Fibroblast of mammary gland (primary cell): ENCODE measurements around the gene TFRC.

Source experiments
- DNase-seq: peaks from one replicate; pipeline ENCODE4 v3.0.0-alpha.2; 2010; ENCODE audit warnings: low read depth
- H3K4me3 ChIP-seq: 2 replicates; pipeline ENCODE4 v1.5.1; 2011; ENCODE audit warnings: low read depth, mild to moderate bottlenecking, low read length, moderate library complexity; ENCODE audit not compliant: control insufficient read depth
- CTCF ChIP-seq: conservative IDR thresholded peaks from 2 replicates; pipeline ENCODE4 v1.5.1; 2011; ENCODE audit warnings: low read depth, low read length, inconsistent platforms; ENCODE audit not compliant: control insufficient read depth, insufficient read depth

The TFRC gene

GRCh38 chr3:196081834-196082618 lies at the start of gene TFRC:
Gene TFRC, minus strand, starts transcription at chr3:196082090. Its CDS starts 4,991 bp downstream, at chr3:196077099.
- DNase-seq, result peak; percentile 84
- H3K4me3 ChIP-seq, result peak within 1 kb of the TSS; percentile 88
- no peak for TF ChIP-seq CTCF

DNA sequence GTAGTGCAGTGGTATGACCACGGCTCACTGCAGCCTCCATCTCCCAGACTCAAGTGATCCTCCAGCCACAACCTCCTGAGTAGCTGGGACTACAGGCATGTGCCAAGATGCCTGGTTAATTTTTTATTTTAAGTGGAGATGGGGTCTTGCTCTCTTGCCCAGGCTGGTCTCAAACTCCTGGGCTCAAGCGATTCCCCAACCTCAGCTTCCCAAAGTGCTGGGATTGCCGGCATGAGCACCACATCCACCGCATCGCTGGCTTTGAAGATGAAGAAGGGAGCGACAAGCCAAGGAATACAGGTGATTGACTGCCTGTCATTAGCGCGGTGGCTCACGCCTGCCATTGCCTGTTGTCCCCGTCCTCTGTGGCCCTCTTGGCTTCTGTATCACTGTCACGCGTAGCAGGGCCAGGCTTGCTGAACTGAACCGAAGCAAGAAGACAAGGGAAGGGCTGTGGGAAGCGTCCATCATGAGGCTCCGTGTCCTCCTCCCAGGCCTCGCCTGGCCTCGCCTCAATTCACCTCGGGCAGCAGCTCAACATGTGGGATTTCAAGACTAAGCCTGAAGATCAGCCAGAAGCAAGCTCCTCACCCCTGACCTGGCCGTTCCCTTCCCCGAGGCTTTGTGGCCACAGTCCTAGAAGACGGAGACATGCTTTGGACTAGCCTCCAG lies 46.4 kb upstream of the TFRC start:
- H3K4me3 ChIP-seq, result no peak overlapping the region
- TF ChIP-seq CTCF, result no peak
- DNase-seq, result no peak

DNA sequence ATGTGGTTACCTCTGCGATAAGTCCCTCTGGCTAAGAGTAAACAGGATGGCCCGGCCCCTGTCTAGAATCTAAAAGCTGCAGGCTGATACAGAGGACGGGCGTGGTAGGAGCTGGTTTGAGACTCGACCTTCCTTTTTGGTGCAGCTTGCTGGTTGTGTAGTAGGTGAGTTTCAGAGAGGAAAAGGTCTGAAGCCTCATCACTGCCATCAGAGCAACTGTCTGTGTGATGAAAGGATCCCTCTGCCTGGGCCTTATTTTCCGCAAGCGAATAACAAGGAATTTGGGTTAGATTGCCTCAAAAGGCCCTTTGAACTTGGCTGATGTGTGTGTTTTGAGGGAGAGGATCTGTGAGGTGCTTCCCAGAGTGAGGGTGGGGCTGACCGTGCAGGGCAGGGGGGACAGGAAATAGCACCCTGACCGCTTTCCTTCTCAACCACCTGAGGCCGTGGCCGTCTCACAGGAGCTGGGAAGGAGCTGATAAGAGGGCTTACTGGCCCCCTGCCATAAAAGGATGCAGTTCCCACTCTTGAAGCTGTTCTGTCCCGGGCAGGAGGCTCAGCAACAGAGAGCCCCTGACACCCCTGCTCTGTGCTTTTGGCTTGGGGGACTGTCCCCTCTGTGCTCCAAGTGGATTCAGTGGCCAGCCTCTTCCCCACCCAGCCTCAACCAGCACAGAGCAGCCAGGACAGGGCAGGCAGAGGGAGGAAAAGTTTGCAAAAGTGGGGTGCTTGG lies 45.6 kb upstream of the TFRC start:
- no peak for TF ChIP-seq CTCF
- H3K4me3 ChIP-seq, result no peak overlapping the region
- no peak for DNase-seq

GRCh38 chr3:196124608-196125007 lies 42.7 kb upstream of the TFRC start:
- no peak for TF ChIP-seq CTCF
- DNase-seq, result no peak
- H3K4me3 ChIP-seq, result no peak overlapping the region

GRCh38 chr3:196122688-196123046 lies 40.8 kb upstream of the TFRC start:
- H3K4me3 ChIP-seq, result no peak overlapping the region
- no peak for TF ChIP-seq CTCF

GRCh38 chr3:196122021-196122687 lies 40.3 kb upstream of the TFRC start:
- no peak for TF ChIP-seq CTCF
- H3K4me3 ChIP-seq, result no peak overlapping the region
- peak; percentile 15 for DNase-seq

More at GRCh38 chr3:196122688-196123046, 40.8 kb upstream of the TFRC start:
- no peak for DNase-seq
